IMR-90 (cell line): Measurements from ENCODE around the gene PFKFB2. TPM values are rescaled to one million over a fixed set of nuclear protein-coding genes. Genes with fewer than 3 reads are reported as not detected.

Source experiments
- ATAC-seq: fragments of 200-7000 bp; cut with Tn5 transposase; 2 replicates; pipeline ENCODE4 v1.9.1; 2020; ENCODE audit warnings: low read depth, mild to moderate bottlenecking, moderate library complexity
- BruUV-seq: library from RNA; stranded (reverse); fragments of 400-500 nt; replicated peaks from 2 replicates; lab custom pipeline; 2021; lab: Mats Ljungman, UMichigan
- CTCF ChIA-PET: fragments of 300-600 bp; formaldehyde crosslinking; extraction: SDS; loops from one replicate; lab custom pipeline; 2021; ENCODE audit warnings: antibody characterized with exemption; lab: Yijun Ruan, JAX
- POLR2A ChIA-PET: fragments of 300-600 bp; sonication (Branson Sonifier 250); formaldehyde crosslinking; loops from one replicate; lab custom pipeline; 2022; ENCODE audit warnings: antibody characterized with exemption; ENCODE audit not compliant: unreplicated experiment; lab: Charles Lee
- DNase-seq: peaks from one replicate; pipeline ENCODE4 v3.0.0; 2013
- H2AFZ ChIP-seq: replicated peaks from 2 replicates; pipeline ENCODE3; 2013; ENCODE audit warnings: low read length, mild to moderate bottlenecking; ENCODE audit not compliant: poor library complexity
- H2AK5ac ChIP-seq: 2 replicates; pipeline ENCODE4 v1.6.1; 2013; ENCODE audit warnings: low read depth, low read length, inconsistent platforms
- H2AK9ac ChIP-seq: replicated peaks from 2 replicates; pipeline ENCODE3; 2013; ENCODE audit warnings: mild to moderate bottlenecking, low read depth, low read length, moderate library complexity; ENCODE audit not compliant: poor library complexity
- H2BK120ac ChIP-seq: 2 replicates; pipeline ENCODE4 v1.6.1; 2013; ENCODE audit warnings: low read depth, low read length, inconsistent platforms
- H2BK15ac ChIP-seq: 3 replicates; pipeline ENCODE4 v1.6.1; 2013; ENCODE audit warnings: low read depth, low read length, inconsistent platforms
- H2BK20ac ChIP-seq: 2 replicates; pipeline ENCODE4 v1.6.1; 2013; ENCODE audit warnings: low read depth, mild to moderate bottlenecking, inconsistent platforms, low read length, moderate library complexity
- H2BK5ac ChIP-seq: 2 replicates; pipeline ENCODE4 v1.6.1; 2013; ENCODE audit warnings: mild to moderate bottlenecking, low read depth, low read length, inconsistent platforms; ENCODE audit not compliant: poor library complexity, severe bottlenecking
- H3K14ac ChIP-seq: replicated peaks from 2 replicates; pipeline ENCODE4 v1.6.1; 2013; ENCODE audit warnings: low read depth, low read length, inconsistent platforms
- H3K18ac ChIP-seq: 2 replicates; pipeline ENCODE4 v1.6.1; 2013; ENCODE audit warnings: low read depth, low read length, control low read depth
- H3K23ac ChIP-seq: 2 replicates; pipeline ENCODE4 v1.6.1; 2013; ENCODE audit warnings: low read depth, low read length, inconsistent platforms
- H3K27ac ChIP-seq: 2 replicates; pipeline ENCODE4 v1.5.1; 2013; ENCODE audit warnings: mild to moderate bottlenecking, control low read depth, low read length; ENCODE audit not compliant: insufficient read depth
- H3K27me3 ChIP-seq: 2 replicates; pipeline ENCODE4 v1.6.1; 2013; ENCODE audit warnings: low read length; ENCODE audit not compliant: control insufficient read depth, insufficient read depth
- H3K36me3 ChIP-seq: 2 replicates; pipeline ENCODE4 v1.6.1; 2013; ENCODE audit warnings: low read length, mixed read lengths; ENCODE audit not compliant: control insufficient read depth, insufficient read depth
- H3K4ac ChIP-seq: 2 replicates; pipeline ENCODE4 v1.6.1; 2013; ENCODE audit warnings: low read depth, low read length, inconsistent platforms
- H3K4me1 ChIP-seq: 2 replicates; pipeline ENCODE4 v1.6.1; 2013; ENCODE audit warnings: low read length, mixed read lengths; ENCODE audit not compliant: control insufficient read depth, insufficient read depth
- H3K4me2 ChIP-seq: 2 replicates; pipeline ENCODE4 v1.6.1; 2013; ENCODE audit warnings: low read depth, mild to moderate bottlenecking, control low read depth, low read length, moderate library complexity
- H3K4me3 ChIP-seq: 2 replicates; pipeline ENCODE4 v1.5.1; 2013; ENCODE audit warnings: low read depth, mild to moderate bottlenecking, control low read depth, low read length, moderate library complexity; ENCODE audit not compliant: insufficient read depth
- H3K56ac ChIP-seq: 2 replicates; pipeline ENCODE4 v1.6.1; 2013; ENCODE audit warnings: low read length, inconsistent platforms; ENCODE audit not compliant: insufficient read depth; ENCODE audit errors: extremely low read depth
- H3K79me1 ChIP-seq, 2 experiments: 2 replicates each; pipeline ENCODE4 v1.6.1; 2013; ENCODE audit warnings: low read length in 2 of 2, inconsistent platforms in 1 of 2, low read depth in 1 of 2
- H3K9ac ChIP-seq: 2 replicates; pipeline ENCODE4 v1.6.1; 2013; ENCODE audit warnings: low read depth, low read length, control low read depth
- H3K9me1 ChIP-seq: 2 replicates; pipeline ENCODE4 v1.6.1; 2013; ENCODE audit warnings: low read length, inconsistent platforms; ENCODE audit not compliant: insufficient read depth
- H3K9me3 ChIP-seq: 2 replicates; pipeline ENCODE4 v1.6.1; 2013; ENCODE audit warnings: low read length; ENCODE audit not compliant: control insufficient read depth, insufficient read depth
- H4K20me1 ChIP-seq: 2 replicates; pipeline ENCODE4 v1.6.1; 2013; ENCODE audit warnings: low read length, inconsistent platforms; ENCODE audit not compliant: insufficient read depth
- H4K5ac ChIP-seq: 2 replicates; pipeline ENCODE4 v1.6.1; 2013; ENCODE audit warnings: mild to moderate bottlenecking, low read depth, low read length, control low read depth
- H4K8ac ChIP-seq, 2 experiments: 2 replicates each; pipeline ENCODE4 v1.6.1; 2013; ENCODE audit warnings: low read depth in 2 of 2, low read length in 2 of 2, control low read depth in 1 of 2, inconsistent platforms in 1 of 2
- H4K91ac ChIP-seq: 2 replicates; pipeline ENCODE4 v1.6.1; 2013; ENCODE audit warnings: low read depth, low read length, inconsistent platforms; ENCODE audit not compliant: insufficient read depth
- BHLHE40 ChIP-seq: fragments of 150-350 bp; IDR thresholded peaks from 2 replicates; pipeline ENCODE4 v1.6.1; 2016; ENCODE audit warnings: mild to moderate bottlenecking, low read depth, low read length
- CEBPB ChIP-seq: IDR thresholded peaks from 2 replicates; pipeline ENCODE4 v1.6.1; 2012; ENCODE audit warnings: low read depth, low read length, improper control_type of control experiment
- CHD1 ChIP-seq: IDR thresholded peaks from 2 replicates; pipeline ENCODE4 v1.6.1; 2012; ENCODE audit warnings: low read depth, low read length, improper control_type of control experiment
- ELK1 ChIP-seq: fragments of 150-350 bp; IDR thresholded peaks from 2 replicates; pipeline ENCODE4 v1.6.1; 2016; ENCODE audit warnings: low read depth, mild to moderate bottlenecking, low read length, moderate library complexity, borderline replicate concordance
- FOS ChIP-seq: fragments of 150-350 bp; IDR thresholded peaks from 2 replicates; pipeline ENCODE4 v1.6.1; 2016; ENCODE audit warnings: low read depth, low read length
- MAFK ChIP-seq: IDR thresholded peaks from 2 replicates; pipeline ENCODE4 v1.6.1; 2012; ENCODE audit warnings: low read depth, low read length, improper control_type of control experiment
- MAZ ChIP-seq: IDR thresholded peaks from 2 replicates; pipeline ENCODE4 v1.6.1; 2012; ENCODE audit warnings: low read depth, mild to moderate bottlenecking, low read length, improper control_type of control experiment, moderate library complexity, borderline replicate concordance
- MXI1 ChIP-seq: IDR thresholded peaks from 2 replicates; pipeline ENCODE4 v1.6.1; 2012; ENCODE audit warnings: low read depth, mild to moderate bottlenecking, low read length, moderate library complexity, borderline replicate concordance
- NFE2L2 ChIP-seq: fragments of 150-350 bp; IDR thresholded peaks from 2 replicates; pipeline ENCODE4 v1.6.1; 2016; ENCODE audit warnings: low read depth, mild to moderate bottlenecking, low read length
- POLR2A ChIP-seq: IDR thresholded peaks from 2 replicates; pipeline ENCODE4 v1.6.1; 2012; ENCODE audit warnings: mild to moderate bottlenecking, low read depth, low read length
- RAD21 ChIP-seq: IDR thresholded peaks from 2 replicates; pipeline ENCODE4 v1.6.1; 2012; ENCODE audit warnings: low read length, improper control_type of control experiment
- RCOR1 ChIP-seq: IDR thresholded peaks from 2 replicates; pipeline ENCODE4 v1.6.1; 2012; ENCODE audit warnings: mild to moderate bottlenecking, low read length, improper control_type of control experiment; ENCODE audit not compliant: insufficient replicate concordance
- RFX5 ChIP-seq: IDR thresholded peaks from 2 replicates; pipeline ENCODE4 v1.8.0; 2012; ENCODE audit warnings: low read depth, mild to moderate bottlenecking, low read length, moderate library complexity
- SMC3 ChIP-seq: fragments of 150-350 bp; IDR thresholded peaks from 2 replicates; pipeline ENCODE4 v1.6.1; 2016; ENCODE audit warnings: low read depth, mild to moderate bottlenecking, antibody characterized with exemption, low read length, moderate library complexity
- USF2 ChIP-seq: fragments of 150-350 bp; IDR thresholded peaks from 2 replicates; pipeline ENCODE4 v1.6.1; 2017; ENCODE audit warnings: mild to moderate bottlenecking, antibody characterized with exemption, low read length, low read depth
- WGBS, 2 experiments: methylation state at CpG; one replicate each; pipeline versions ENCODE4 v1.1.5 to v1.1.7; 2013; ENCODE audit warnings: missing lambda C conversion rate in 2 of 2; ENCODE audit not compliant: insufficient read length in 1 of 2; ENCODE audit errors: extremely low coverage in 2 of 2; 5-methylcytosine and 5-hydroxymethylcytosine counted together
- dilution Hi-C: fragments of 300-500 bp; cut with HindIII; formaldehyde crosslinking; loops from one replicate; pipeline ENCODE4 v1.14.3; 2018; ENCODE audit warnings: low sequenced_read_pairs; ENCODE audit not compliant: unreplicated experiment
- in situ Hi-C: fragments of 300-500 bp; cut with MboI; formaldehyde crosslinking; loops from 3 replicates; pipeline ENCODE4 v1.14.3; 2019; ENCODE audit warnings: low sequenced_read_pairs, inconsistent platforms, mixed read lengths
- intact Hi-C: fragments of 100-400 bp; cut with micrococcal nuclease; formaldehyde crosslinking; loops from 2 replicates; pipeline ENCODE4 v1.10.0; 2022
- polyA plus RNA-seq, 3 experiments: library from polyadenylated mRNA; depleted of rRNA; stranded (reverse); fragments of >200 nt; gene quantifications; 2 replicates each; pipeline ENCODE4 v1.2.3, GENCODE V29; 2012; ENCODE audit warnings: low replicate concordance in 1 of 3
- total RNA-seq: library from RNA; depleted of rRNA; stranded (reverse); fragments of >200 nt; gene quantifications from 2 replicates; pipeline ENCODE4 v1.2.3, GENCODE V29; 2012
- TF ChIP-seq, protein P1 (sequence below): conservative IDR thresholded peaks from 2 replicates; pipeline ENCODE4 v1.5.1; 2012; ENCODE audit warnings: mild to moderate bottlenecking, low read depth, low read length, improper control_type of control experiment

Gene PFKFB2
- total and polyA plus RNA-seq, 2 of the 4 experiments (the other 2 are of a cell fraction) = 0.62 to 1.3 TPM

DNA sequence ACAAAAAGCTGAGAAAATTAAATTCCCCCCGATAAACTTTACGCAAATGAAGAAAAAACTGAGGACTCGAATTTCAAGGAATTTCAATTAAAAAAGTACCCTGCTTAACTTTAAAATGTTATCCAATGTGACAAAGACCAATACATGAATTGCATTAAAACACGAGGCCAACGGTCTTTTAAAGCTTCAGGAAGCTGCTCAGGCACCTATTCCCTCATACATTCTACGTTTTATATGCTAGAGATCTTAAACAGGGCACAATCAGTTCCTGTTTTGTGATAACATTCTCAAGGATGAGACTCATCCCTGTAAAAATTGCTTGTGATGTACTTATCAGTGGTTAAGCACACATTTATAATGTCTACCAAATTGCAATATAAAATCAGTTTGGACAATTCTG lies 5.0 kb upstream of the PFKFB2 start:
- ATAC-seq = no peak
- ChIA-PET CTCF (no interaction called here), POLR2A (no interaction called here)
- H3K4ac ChIP-seq = no peak overlapping the region
- dilution Hi-C loops (no loop called here), intact Hi-C loops (no loop called here), in situ Hi-C loops (no loop called here)
- H4K5ac ChIP-seq = no peak overlapping the region
- no peak overlapping the region for H2BK5ac ChIP-seq
- no peak for DNase-seq
- peaks cover 4% of the 10 kb centered on the region; the same call in 1 of the 2 replicates for H3K4me1 ChIP-seq
- H2AK5ac ChIP-seq = no peak overlapping the region
- H3K14ac ChIP-seq = no peak overlapping the region
- H3K9me3 ChIP-seq = no peaks in the 10 kb centered on the region
- no peak overlapping the region for H3K27ac ChIP-seq
- no peak overlapping the region for H3K9ac ChIP-seq
- no peak overlapping the region for H3K4me3 ChIP-seq
- WGBS, 2 experiments = no CpG with 5 or more reads among the region's 6 CpGs
- peaks cover 13 to 34% of the 10 kb centered on the region in 2 experiments for H3K79me1 ChIP-seq
- H2AFZ ChIP-seq = no peak overlapping the region
- no peak overlapping the region for H2BK15ac ChIP-seq
- no peak overlapping the region for H3K18ac ChIP-seq
- H3K36me3 ChIP-seq = peaks cover 7% of the 10 kb centered on the region
- no peak overlapping the region for H2AK9ac ChIP-seq
- BruUV-seq = no TSS peak
- H4K8ac ChIP-seq = no peak overlapping the region
- TF ChIP-seq, protein P1, sequence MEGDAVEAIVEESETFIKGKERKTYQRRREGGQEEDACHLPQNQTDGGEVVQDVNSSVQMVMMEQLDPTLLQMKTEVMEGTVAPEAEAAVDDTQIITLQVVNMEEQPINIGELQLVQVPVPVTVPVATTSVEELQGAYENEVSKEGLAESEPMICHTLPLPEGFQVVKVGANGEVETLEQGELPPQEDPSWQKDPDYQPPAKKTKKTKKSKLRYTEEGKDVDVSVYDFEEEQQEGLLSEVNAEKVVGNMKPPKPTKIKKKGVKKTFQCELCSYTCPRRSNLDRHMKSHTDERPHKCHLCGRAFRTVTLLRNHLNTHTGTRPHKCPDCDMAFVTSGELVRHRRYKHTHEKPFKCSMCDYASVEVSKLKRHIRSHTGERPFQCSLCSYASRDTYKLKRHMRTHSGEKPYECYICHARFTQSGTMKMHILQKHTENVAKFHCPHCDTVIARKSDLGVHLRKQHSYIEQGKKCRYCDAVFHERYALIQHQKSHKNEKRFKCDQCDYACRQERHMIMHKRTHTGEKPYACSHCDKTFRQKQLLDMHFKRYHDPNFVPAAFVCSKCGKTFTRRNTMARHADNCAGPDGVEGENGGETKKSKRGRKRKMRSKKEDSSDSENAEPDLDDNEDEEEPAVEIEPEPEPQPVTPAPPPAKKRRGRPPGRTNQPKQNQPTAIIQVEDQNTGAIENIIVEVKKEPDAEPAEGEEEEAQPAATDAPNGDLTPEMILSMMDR = no peak
- no peak for TF ChIP-seq RAD21
- TF ChIP-seq BHLHE40 = no peak
- no peak for TF ChIP-seq RCOR1
- no peak for TF ChIP-seq CHD1
- no peak for TF ChIP-seq MAZ
- TF ChIP-seq NFE2L2 = no peak
- TF ChIP-seq USF2 = no peak
- no peak for TF ChIP-seq CEBPB
- no peak for TF ChIP-seq MXI1
- no peak for TF ChIP-seq POLR2A
- TF ChIP-seq FOS = no peak
- no peak for TF ChIP-seq MAFK
- no peak for TF ChIP-seq RFX5
- no peak for TF ChIP-seq SMC3
- no peak for TF ChIP-seq ELK1
- H3K56ac ChIP-seq = no peak overlapping the region
- H3K9me1 ChIP-seq = peaks cover 7% of the 10 kb centered on the region
- no peak overlapping the region for H2BK20ac ChIP-seq
- H3K23ac ChIP-seq = no peak overlapping the region
- no peak overlapping the region for H4K91ac ChIP-seq
- no peak overlapping the region for H3K4me2 ChIP-seq
- no peaks in the 10 kb centered on the region for H3K27me3 ChIP-seq
- H4K20me1 ChIP-seq = peaks cover 10% of the 10 kb centered on the region; the same call in 1 of the 2 replicates
- H2BK120ac ChIP-seq = no peak overlapping the region
